C4-2B (cell line): ENCODE data around the gene CARD10.
A peak's percentile ranks its signal among the peaks of the same experiment; 100 is the strongest.
"Not testable (repeated sequence)": the region's sequence is repeated elsewhere in the genome, so short reads cannot be mapped to it uniquely, and the experiment has no call there.

Source experiments
- H3K27ac ChIP-seq: fragments of 450-650 bp; 2 replicates; pipeline ENCODE4 v1.5.1; 2017
- CTCF ChIP-seq: fragments of 450-650 bp; conservative IDR thresholded peaks from 2 replicates; pipeline ENCODE4 v1.5.1; 2017; ENCODE audit warnings: mild to moderate bottlenecking
- ZFX ChIP-seq: fragments of 450-650 bp; IDR thresholded peaks from 2 replicates; pipeline ENCODE4 v1.6.1; 2017

CARD10 gene

GRCh38 chr22:37538590-37539357 is 19.6 kb upstream of the CARD10 start:
- H3K27ac ChIP-seq = peak overlapping the region; percentile 8; the same call in 1 of the 2 replicates
- TF ChIP-seq ZFX (no peak), CTCF (peak; percentile 98)

GRCh38 chr22:37535159-37535558 is 15.9 kb upstream of the CARD10 start:
- H3K27ac ChIP-seq = no peak overlapping the region
- no peak for TF ChIP-seq ZFX
- no peak for TF ChIP-seq CTCF

GRCh38 chr22:37534445-37534844 is 15.2 kb upstream of the CARD10 start:
- no peak overlapping the region for H3K27ac ChIP-seq
- TF ChIP-seq CTCF (no peak), ZFX (no peak)

GRCh38 chr22:37533995-37534394 is 14.8 kb upstream of the CARD10 start:
- TF ChIP-seq ZFX = no peak
- no peak for TF ChIP-seq CTCF
- H3K27ac ChIP-seq = no peak overlapping the region

GRCh38 chr22:37529652-37530345 is 10.6 kb upstream of the CARD10 start:
- H3K27ac ChIP-seq = peak overlapping the region; percentile 54
- TF ChIP-seq CTCF (no peak), ZFX (no peak)

- not testable (repeated sequence) for H3K27ac ChIP-seq
Measured at GRCh38 chr22:37527952-37528351, 8.7 kb upstream of the CARD10 start.

- not testable (repeated sequence) for H3K27ac ChIP-seq
Measured at GRCh38 chr22:37527081-37527752, 8.0 kb upstream of the CARD10 start.

GRCh38 chr22:37526376-37526775 is 7.2 kb upstream of the CARD10 start:
- TF ChIP-seq ZFX = no peak
- TF ChIP-seq CTCF = no peak
- no peak overlapping the region for H3K27ac ChIP-seq
